OCI-LY3 (cell line): ENCODE measurements around the gene NCDN.

Experiments used
- H2AFZ ChIP-seq: fragments of 200-600, 300-600 bp; shearing (Covaris generic); 2 replicates; pipeline ENCODE4 v1.6.0; 2014; ENCODE audit warnings: antibody characterized with exemption, low read depth, low read length
- H3K27ac ChIP-seq: fragments of 200-600, 300-600 bp; sonication (generic); 2 replicates; pipeline ENCODE4 v1.5.1; 2014; ENCODE audit warnings: mild to moderate bottlenecking, low read length, moderate library complexity, mixed read lengths
- H3K27me3 ChIP-seq: fragments of 200-600, 300-600 bp; sonication (generic); 2 replicates; pipeline ENCODE4 v1.6.1; 2014; ENCODE audit warnings: low read depth, low read length, mixed read lengths
- H3K36me3 ChIP-seq: fragments of 200-600, 300-600 bp; sonication (generic); replicated peaks from 2 replicates; pipeline ENCODE3; 2014; ENCODE audit warnings: low read depth, low read length, mixed read lengths
- H3K4me1 ChIP-seq: fragments of 300-600, 200-600 bp; sonication (generic); 2 replicates; pipeline ENCODE4 v1.6.1; 2014; ENCODE audit warnings: low read length, mixed read lengths
- H3K4me2 ChIP-seq: fragments of 200-600, 300-600 bp; sonication (generic); 2 replicates; pipeline ENCODE4 v1.6.1; 2014; ENCODE audit warnings: low read length, mixed read lengths
- H3K4me3 ChIP-seq: fragments of 300-600, 200-600 bp; sonication (generic); 2 replicates; pipeline ENCODE4 v1.5.1; 2014; ENCODE audit warnings: antibody characterized with exemption, mild to moderate bottlenecking, low read length, moderate library complexity
- H3K79me2 ChIP-seq: fragments of 300-600, 200-600 bp; shearing (Covaris generic); 2 replicates; pipeline ENCODE4 v1.6.1; 2014; ENCODE audit warnings: mild to moderate bottlenecking, low read length, mixed read lengths
- H3K9ac ChIP-seq: fragments of 300-600, 200-600 bp; shearing (Covaris generic); 2 replicates; pipeline ENCODE4 v1.6.0; 2014; ENCODE audit warnings: mild to moderate bottlenecking, low read length, moderate library complexity
- H3K9me3 ChIP-seq: fragments of 200-600, 300-600 bp; shearing (Covaris generic); 2 replicates; pipeline ENCODE4 v1.6.1; 2014; ENCODE audit warnings: low read length, mixed read lengths; ENCODE audit not compliant: insufficient read depth
- H4K20me1 ChIP-seq: fragments of 200-600, 300-600 bp; sonication (generic); 2 replicates; pipeline ENCODE4 v1.6.1; 2016; ENCODE audit warnings: low read length, mixed read lengths; ENCODE audit not compliant: insufficient read depth
- CTCF ChIP-seq: fragments of 200-600, 300-600 bp; sonication (generic); IDR thresholded peaks from 2 replicates; pipeline ENCODE4 v1.5.1; 2014; ENCODE audit warnings: antibody characterized with exemption, low read length, low read depth
- EZH2phosphoT487 ChIP-seq: fragments of 200-600 bp; shearing (Covaris generic); IDR thresholded peaks from 2 replicates; pipeline ENCODE4 v1.6.1; 2018; ENCODE audit warnings: antibody characterized with exemption, mixed run types, low read depth

Gene NCDN

GRCh38 chr1:35533586-35533985 lies 24.0 kb upstream of the NCDN start:
- Histone ChIP-seq H3K79me2 (peaks cover 4% of the 10 kb centered on the region; the same call in 1 of the 2 replicates), H3K36me3 (peaks cover 34% of the 10 kb centered on the region), H3K4me3 (no peak overlapping the region), H3K9ac (no peak overlapping the region), H4K20me1 (no peaks in the 10 kb centered on the region), H3K27me3 (no peaks in the 10 kb centered on the region), H2AFZ (no peak overlapping the region), H3K9me3 (no peaks in the 10 kb centered on the region), H3K4me1 (peaks cover 4% of the 10 kb centered on the region), H3K27ac (no peak overlapping the region), H3K4me2 (no peak overlapping the region)
- TF ChIP-seq EZH2phosphoT487 (no peak), CTCF (no peak)

- Histone ChIP-seq H3K27ac (no peak overlapping the region), H3K9ac (no peak overlapping the region), H4K20me1 (no peaks in the 10 kb centered on the region), H3K36me3 (peaks cover 23% of the 10 kb centered on the region), H3K79me2 (peaks cover 10% of the 10 kb centered on the region; the same call in 1 of the 2 replicates), H3K4me3 (no peak overlapping the region), H3K4me1 (peaks cover 21% of the 10 kb centered on the region), H2AFZ (no peak overlapping the region), H3K4me2 (no peak overlapping the region), H3K9me3 (no peaks in the 10 kb centered on the region), H3K27me3 (no peaks in the 10 kb centered on the region)
- TF ChIP-seq CTCF (no peak), EZH2phosphoT487 (no peak)
Observed at GRCh38 chr1:35535243-35535642, 22.4 kb upstream of the NCDN start.

GRCh38 chr1:35536556-35537162 lies 20.9 kb upstream of the NCDN start:
- Histone ChIP-seq H3K9ac (no peak overlapping the region), H3K79me2 (peaks cover 10% of the 10 kb centered on the region; the same call in 1 of the 2 replicates), H3K36me3 (peaks cover 9% of the 10 kb centered on the region), H3K4me2 (no peak overlapping the region), H3K27me3 (no peaks in the 10 kb centered on the region), H3K9me3 (no peaks in the 10 kb centered on the region), H2AFZ (no peak overlapping the region), H3K27ac (no peak overlapping the region), H3K4me1 (peaks cover 25% of the 10 kb centered on the region), H4K20me1 (no peaks in the 10 kb centered on the region), H3K4me3 (no peak overlapping the region)
- no peak for TF ChIP-seq EZH2phosphoT487
- TF ChIP-seq CTCF, result no peak

DNA sequence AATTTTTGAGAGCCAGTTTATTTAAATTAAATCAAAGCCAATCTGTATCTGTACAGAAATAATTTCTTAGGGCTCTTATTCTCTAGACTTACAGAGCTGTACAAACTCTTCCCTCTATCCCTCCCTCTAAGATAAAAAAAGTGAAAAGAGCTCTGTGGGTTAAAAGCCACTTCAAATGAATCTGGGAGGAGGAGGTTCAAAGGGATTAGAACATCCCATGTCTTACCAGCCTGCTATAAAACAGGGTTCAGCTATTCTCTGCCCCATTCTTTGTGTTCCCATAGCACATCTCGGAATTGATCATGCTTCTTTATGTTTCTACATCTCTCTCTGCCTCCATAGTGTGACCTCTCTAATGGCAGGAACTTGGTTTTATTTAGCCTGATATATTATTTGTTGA lies 19.8 kb upstream of the NCDN start:
- Histone ChIP-seq H3K4me2 (no peak overlapping the region), H3K36me3 (peaks cover 2% of the 10 kb centered on the region), H3K4me3 (no peak overlapping the region), H4K20me1 (no peaks in the 10 kb centered on the region), H2AFZ (no peak overlapping the region), H3K27ac (no peak overlapping the region), H3K27me3 (no peaks in the 10 kb centered on the region), H3K9ac (no peak overlapping the region), H3K4me1 (peaks cover 25% of the 10 kb centered on the region), H3K9me3 (no peaks in the 10 kb centered on the region), H3K79me2 (peaks cover 10% of the 10 kb centered on the region; the same call in 1 of the 2 replicates)
- TF ChIP-seq EZH2phosphoT487 (no peak), CTCF (no peak)
